Vagina (tissue), 2 donors: Measurements from ENCODE around the gene ADGRV1.

Source experiments
- CTCF ChIP-seq, 3 experiments: fragments of 450-650 bp in 2 of 3; fragments of 200-600 bp in 1 of 3; sonication (generic) in 1 of 3; IDR thresholded peaks; one replicate each; pipeline ENCODE4 v1.5.1; 2017 to 2019; ENCODE audit warnings: antibody characterized with exemption in 3 of 3, mild to moderate bottlenecking in 2 of 3, moderate library complexity in 2 of 3
- POLR2A ChIP-seq, 2 donors: fragments of 450-650 bp; IDR thresholded peaks; one replicate each; pipeline ENCODE4 v1.6.1; 2017; ENCODE audit warnings: antibody characterized with exemption in 2 of 2, mild to moderate bottlenecking in 2 of 2, moderate library complexity in 2 of 2
- POLR2AphosphoS5 ChIP-seq, 2 donors: sonication (generic); formaldehyde crosslinking; IDR thresholded peaks; one replicate each; pipeline ENCODE4 v1.9.0; 2017; ENCODE audit warnings: antibody characterized with exemption in 2 of 2, mild to moderate bottlenecking in 2 of 2, low read depth in 1 of 2; ENCODE audit not compliant: insufficient read depth in 1 of 2

- no peak for TF ChIP-seq CTCF (IDR thresholded peaks at IDR 0.05)
- no peak for TF ChIP-seq POLR2A (IDR thresholded peaks at IDR 0.05)
- TF ChIP-seq POLR2AphosphoS5 (IDR thresholded peaks at IDR 0.05; ENCODE audit: insufficient read depth in 1 of 2, low read depth in 1 of 2) = no peak
Measured at GRCh38 chr5:90866915-90867731, 308.5 kb downstream of the ADGRV1 start.
